NCI-H187 (cell line): ENCODE measurements around the gene MOB1B.
"Not testable (repeated sequence)": the region's sequence is repeated elsewhere in the genome, so short reads cannot be mapped to it uniquely, and the experiment has no call there.

Source experiments
- DNase-seq, 2 experiments: peaks; one replicate each; lab custom pipeline; 2025; lab: John Stamatoyannopoulos, UW

MOB1B gene

DNA sequence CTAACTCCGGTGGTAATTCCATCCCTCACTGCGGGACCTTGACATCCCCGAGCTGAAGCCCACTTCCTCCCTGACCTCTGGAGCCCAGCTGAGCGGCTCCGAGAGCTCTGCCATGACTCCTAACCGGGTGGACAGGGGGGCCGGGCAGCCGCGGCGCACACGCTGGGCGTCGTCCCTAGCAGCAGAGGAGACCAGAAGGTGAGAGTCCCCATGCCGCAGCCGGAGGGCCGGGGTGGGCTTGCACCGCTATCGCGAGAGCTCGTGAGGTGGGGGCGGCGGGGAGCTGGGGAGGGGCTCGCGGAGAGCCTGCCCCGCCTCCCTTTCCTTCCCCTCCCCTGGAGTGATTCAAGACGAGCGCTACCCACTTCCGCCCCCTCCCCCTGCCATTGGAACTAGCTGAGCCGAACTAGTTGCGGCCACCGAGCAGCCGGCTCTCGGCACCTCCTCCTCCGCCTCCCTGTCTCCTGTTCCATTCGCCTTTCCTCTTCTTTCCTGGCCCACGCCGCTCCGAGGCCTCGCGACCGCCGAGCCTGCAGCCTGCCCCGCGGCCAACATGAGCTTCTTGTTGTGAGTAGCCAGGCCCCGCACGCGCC is at the start of gene MOB1B:
Gene MOB1B (plus strand): TSS at position 386 of the 593 bp plus-strand sequence. CDS start 168 bp downstream, at position 554.
- DNase-seq = peak; percentile 48 to 70

GRCh38 chr4:70855464-70855863 is 46.7 kb upstream of the MOB1B start:
- no peak for DNase-seq

- DNase-seq = no peak
These were observed 43.7 kb upstream of the MOB1B start for GRCh38 chr4:70858454-70858853.

DNA sequence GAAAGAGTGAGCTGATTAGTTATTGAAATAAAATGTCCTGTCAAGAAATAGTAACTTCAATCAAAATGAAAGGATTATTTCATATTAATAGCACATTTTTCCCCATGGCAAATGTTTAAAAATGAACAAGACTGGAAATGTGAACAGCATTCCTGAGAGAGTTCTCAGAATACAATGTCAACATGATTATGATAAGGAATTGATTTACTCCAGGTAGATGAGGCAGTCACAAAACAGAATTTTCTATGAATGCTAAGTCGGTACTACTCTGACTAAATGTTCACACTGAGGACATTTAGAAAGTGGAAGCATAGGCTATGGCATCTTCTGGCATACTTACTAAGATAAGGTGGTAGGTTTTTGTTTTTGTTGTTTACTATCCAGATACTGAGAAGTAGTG is 43.1 kb upstream of the MOB1B start:
- no peak for DNase-seq

GRCh38 chr4:70863099-70863790 is 38.9 kb upstream of the MOB1B start:
- DNase-seq = no peak

DNA sequence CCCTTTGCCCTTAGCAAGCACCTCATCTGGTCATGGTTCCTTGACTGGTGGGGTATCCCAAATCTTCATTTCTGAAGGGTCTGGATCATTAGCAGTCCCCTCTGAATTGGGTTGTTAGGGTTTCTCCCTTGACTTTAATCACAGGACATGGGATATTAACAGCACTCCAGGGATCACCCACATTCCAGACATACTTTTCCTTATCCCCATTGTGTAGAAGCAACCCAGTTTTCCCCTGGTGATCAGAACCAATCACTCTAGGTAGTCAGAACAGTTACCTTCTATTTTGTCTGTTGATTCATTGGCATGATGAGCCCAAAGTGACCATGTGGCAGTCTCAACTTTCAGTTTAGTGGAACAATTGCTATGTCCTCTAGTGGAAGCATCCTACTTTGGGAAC is 33.4 kb upstream of the MOB1B start:
- DNase-seq = no peak

DNA sequence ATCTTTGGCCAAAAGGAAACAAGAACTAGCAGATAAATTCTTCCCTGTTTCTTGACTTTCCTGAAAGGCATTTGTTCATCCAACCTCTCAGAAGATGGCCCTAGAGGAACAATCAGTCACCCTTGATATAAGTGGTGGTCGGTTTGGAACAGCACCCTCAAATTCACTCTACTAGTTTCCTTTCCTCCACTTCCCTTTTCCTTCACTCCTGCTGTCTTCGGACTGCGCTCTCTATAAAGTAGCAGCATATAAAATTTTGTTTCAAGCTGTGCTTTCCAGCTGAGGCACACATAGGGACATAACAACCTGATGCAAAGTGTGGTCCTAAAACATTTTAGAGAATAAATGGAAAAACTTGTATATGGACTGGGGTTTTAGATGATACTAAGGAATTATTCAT is 29.0 kb upstream of the MOB1B start:
- DNase-seq = no peak

DNA sequence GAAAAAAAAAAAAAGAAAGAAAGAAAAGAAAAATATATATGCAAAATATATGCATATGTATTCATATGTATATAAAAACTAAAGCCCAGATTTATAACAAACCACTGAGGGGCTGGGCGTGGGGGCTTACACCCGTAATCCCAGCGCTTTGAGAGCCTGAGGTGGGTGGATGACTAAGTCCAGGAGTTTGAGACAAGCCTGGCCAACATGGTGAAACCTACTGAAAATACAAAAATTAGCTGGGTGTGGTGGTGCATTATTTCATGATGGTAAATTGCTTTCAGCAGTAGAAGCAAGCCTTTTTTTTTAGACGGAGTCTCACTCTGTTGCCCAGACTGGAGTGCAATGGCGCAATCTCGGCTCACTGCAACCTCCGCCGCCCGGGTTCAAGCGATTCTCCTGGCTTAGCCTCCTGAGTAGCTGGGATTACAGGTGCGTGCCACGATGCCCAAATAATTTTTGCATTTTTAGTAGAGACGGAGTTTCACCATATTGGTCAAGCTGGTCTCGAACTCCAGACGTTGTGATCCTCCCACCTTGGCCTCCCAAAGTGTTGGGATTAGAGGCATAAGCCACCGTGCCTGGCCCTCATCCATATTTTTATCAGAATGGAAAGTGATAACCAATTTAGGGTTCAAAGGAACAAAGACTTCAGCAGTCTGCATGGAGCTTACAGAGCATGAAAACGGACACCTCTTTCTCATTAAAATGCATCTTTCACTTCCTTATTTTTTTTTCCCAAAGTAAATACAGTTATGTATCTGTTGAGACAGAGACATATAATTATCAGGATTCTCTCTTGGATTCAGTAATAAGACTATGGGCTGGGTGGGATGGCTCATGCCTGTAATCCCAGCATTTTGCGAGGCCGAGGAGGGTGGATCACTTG is 27.7 kb upstream of the MOB1B start:
- DNase-seq = no peak

GRCh38 chr4:70877556-70877955 is 24.6 kb upstream of the MOB1B start:
- no peak for DNase-seq

GRCh38 chr4:70880739-70881138 is 21.4 kb upstream of the MOB1B start:
- DNase-seq = no peak

DNA sequence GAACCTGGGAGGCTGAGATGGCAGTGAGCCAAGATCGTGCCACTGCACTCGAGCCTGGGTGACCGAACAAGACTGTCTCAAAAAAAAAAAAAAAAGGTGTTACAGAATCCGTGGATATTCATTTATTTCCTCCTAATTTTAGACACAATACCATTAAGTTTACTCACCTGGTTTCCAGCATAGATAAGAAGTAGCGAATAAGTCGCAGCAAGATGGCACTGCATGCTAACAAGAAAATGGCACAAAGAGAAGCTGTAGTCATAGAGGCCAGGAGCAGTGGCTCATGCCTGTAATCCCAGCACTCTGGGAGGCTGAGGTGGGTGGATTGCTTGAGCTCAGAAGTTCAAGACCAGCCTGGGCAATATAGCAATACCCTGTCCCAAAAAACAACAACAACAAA is 17.0 kb upstream of the MOB1B start:
- no peak for DNase-seq

GRCh38 chr4:70892086-70892769 is 9.9 kb upstream of the MOB1B start:
- DNase-seq = no peak

DNA sequence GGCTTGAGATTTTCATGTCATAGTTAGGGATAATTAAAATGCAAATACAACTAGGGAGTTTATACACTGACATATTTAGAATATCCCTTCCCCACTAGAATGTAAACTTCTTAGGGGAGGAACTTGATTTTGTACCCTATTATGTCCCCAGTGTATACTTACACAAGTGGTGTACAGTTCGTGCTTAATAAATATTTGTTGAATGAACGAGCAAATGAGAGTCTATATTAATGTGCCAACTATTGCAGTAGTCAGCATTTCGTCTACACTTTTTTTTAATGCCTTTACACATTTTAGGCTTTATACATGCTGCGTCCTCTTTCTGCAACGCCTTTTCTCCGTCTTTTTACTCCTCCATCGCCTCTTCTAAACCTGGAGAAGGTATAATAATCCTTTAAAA is 8.4 kb upstream of the MOB1B start:
- no peak for DNase-seq

GRCh38 chr4:70895405-70895804 is 6.8 kb upstream of the MOB1B start:
- DNase-seq = no peak

- no peak for DNase-seq
These were observed 6.2 kb upstream of the MOB1B start for GRCh38 chr4:70895811-70896491.

DNA sequence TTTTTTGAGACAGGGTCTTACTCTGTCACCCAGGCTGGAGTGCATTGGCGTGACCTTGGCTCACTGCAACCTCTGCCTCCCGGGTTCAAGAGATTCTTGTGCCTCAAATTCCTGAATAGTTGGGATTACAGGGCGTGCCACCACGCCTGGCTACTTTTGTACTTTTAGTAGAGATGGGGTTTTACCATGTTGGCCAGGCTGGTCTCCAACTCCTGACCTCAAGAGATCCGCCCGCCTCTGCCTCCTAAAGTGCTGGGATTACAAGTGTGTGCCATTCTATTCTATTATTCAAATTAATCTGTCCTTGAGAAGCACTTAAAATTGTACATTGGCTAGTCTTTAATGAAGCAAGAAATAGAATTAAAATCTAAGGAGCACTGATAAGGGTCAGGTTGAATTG is 3.6 kb upstream of the MOB1B start:
- DNase-seq = not testable (repeated sequence)

DNA sequence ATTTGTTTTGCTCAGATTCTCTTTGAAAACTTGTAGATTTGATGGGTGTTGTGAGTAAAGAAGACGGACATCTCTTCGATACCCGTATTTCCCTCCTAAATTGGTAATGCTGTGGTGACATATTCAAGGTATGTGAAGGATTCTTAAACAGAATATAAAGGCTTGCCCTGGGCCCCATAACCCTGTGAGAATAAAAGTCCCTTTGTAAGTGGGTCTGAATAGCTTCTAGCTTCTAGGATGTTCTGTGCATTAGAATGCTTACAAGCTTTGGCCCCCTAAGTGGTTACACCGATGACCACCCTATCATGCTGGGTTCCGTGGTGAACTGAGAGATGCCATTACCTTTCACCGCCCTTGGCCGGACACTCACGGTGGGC is 574 bp upstream of the MOB1B start:
- DNase-seq = no peak

DNA sequence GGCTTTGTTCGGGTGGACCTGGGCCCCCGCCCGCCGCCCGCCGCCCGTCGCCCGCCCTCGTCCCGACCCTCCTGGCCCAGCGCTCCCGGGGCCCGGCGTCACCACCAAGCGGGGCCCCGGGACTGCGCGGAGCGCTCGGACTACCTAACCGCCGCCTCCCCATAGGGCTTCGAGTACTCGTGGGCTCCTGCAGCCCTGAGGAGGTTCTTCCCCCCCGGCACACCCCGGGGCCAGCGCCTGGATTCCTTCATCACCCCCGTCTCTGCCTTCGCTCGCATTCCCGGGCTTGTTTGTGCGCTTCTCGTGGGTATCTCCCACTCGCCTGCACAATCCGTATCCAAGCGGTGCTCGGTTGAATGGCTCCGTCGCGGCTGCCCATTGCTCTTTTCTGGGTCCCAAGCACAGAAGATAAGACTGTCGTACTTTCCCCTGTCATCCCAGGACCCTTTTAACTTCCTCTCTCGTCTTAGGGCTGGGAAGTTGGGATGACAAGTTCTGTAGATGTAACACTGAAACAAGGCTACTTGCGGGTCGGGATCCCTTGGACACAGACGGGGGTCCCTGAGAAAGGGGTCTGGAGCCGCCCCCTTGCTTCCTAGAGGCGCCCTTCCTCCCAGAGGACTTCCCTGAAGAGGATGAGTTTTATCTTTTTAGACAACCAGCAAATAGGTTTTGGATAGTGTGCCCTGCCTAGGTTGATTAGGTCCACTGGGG is 565 bp downstream of the MOB1B start:
- peak in 1 of 2 experiments; percentile 11 for DNase-seq

- no peak for DNase-seq
These were observed 1.1 kb downstream of the MOB1B start for GRCh38 chr4:70903291-70903603.

- no peak for DNase-seq
These were observed 6.9 kb downstream of the MOB1B start for GRCh38 chr4:70908993-70909556.

- no peak for DNase-seq
These were observed 11.8 kb downstream of the MOB1B start for GRCh38 chr4:70914000-70914399.
